GM21786 (cell line): ENCODE data around the gene ZNF385C.

ENCODE experiments used
- ATAC-seq: cut with Tn5 transposase; IDR thresholded peaks from one replicate; pipeline ENCODE4 v1.9.1; 2021; ENCODE audit not compliant: unreplicated experiment

ZNF385C gene

GRCh38 chr17:42107597-42108576 lies 9.6 kb upstream of the ZNF385C start:
- peak; percentile 66 for ATAC-seq

GRCh38 chr17:42107124-42107523 lies 8.9 kb upstream of the ZNF385C start:
- no peak for ATAC-seq

GRCh38 chr17:42106009-42106408 lies 7.7 kb upstream of the ZNF385C start:
- no peak for ATAC-seq

GRCh38 chr17:42104264-42104663 lies 6.0 kb upstream of the ZNF385C start:
- ATAC-seq: no peak

GRCh38 chr17:42103221-42103954 lies 5.1 kb upstream of the ZNF385C start:
- no peak for ATAC-seq

- ATAC-seq: no peak
Observed at GRCh38 chr17:42101513-42102292, 3.4 kb upstream of the ZNF385C start.

- no peak for ATAC-seq
Observed at GRCh38 chr17:42098730-42099399, 592 bp upstream of the ZNF385C start.

- ATAC-seq: no peak
Observed at GRCh38 chr17:42096360-42097111, 1.7 kb downstream of the ZNF385C start.

GRCh38 chr17:42094375-42095069 lies 3.8 kb downstream of the ZNF385C start:
- no peak for ATAC-seq

GRCh38 chr17:42092939-42093338 lies 5.3 kb downstream of the ZNF385C start:
- no peak for ATAC-seq

GRCh38 chr17:42090964-42091790 lies 7.1 kb downstream of the ZNF385C start:
- no peak for ATAC-seq

GRCh38 chr17:42088736-42089135 lies 9.5 kb downstream of the ZNF385C start:
- no peak for ATAC-seq

GRCh38 chr17:42087736-42088705 lies 10.3 kb downstream of the ZNF385C start:
- ATAC-seq: no peak

GRCh38 chr17:42087042-42087701 lies 11.1 kb downstream of the ZNF385C start:
- ATAC-seq: no peak

GRCh38 chr17:42081516-42082129 lies 16.6 kb downstream of the ZNF385C start:
- no peak for ATAC-seq

GRCh38 chr17:42079541-42079940 lies 18.7 kb downstream of the ZNF385C start:
- no peak for ATAC-seq
